D721Med (cell line): Measurements from ENCODE around the gene CA10.

Experiments used
- DNase-seq: peaks from one replicate; pipeline ENCODE4 v3.0.0; 2011; ENCODE audit warnings: low spot score; ENCODE audit not compliant: insufficient read length
- FAIRE-seq: peaks from 2 replicates; lab custom pipeline; 2011; peaks lifted over from hg19 to GRCh38; lab: Jason Lieb, UNC
- CTCF ChIP-seq: IDR thresholded peaks from 2 replicates; pipeline ENCODE4 v1.5.1; 2012; ENCODE audit warnings: mild to moderate bottlenecking, control low read depth; ENCODE audit not compliant: insufficient read depth; ENCODE audit errors: missing control alignments

The CA10 gene

GRCh38 chr17:52155301-52155700, 3.2 kb downstream of the CA10 start:
- FAIRE-seq (no peak), DNase-seq (no peak)
- no peak for TF ChIP-seq CTCF

- FAIRE-seq (no peak), DNase-seq (no peak)
- no peak for TF ChIP-seq CTCF
Observed at GRCh38 chr17:52154466-52154865, 4.0 kb downstream of the CA10 start.

- DNase-seq = no peak
- TF ChIP-seq CTCF = no peak
- FAIRE-seq = no peak
Observed at GRCh38 chr17:52150935-52151334, 7.6 kb downstream of the CA10 start.

GRCh38 chr17:52149626-52150025, 8.9 kb downstream of the CA10 start:
- no peak for FAIRE-seq

GRCh38 chr17:52148969-52149351, 9.6 kb downstream of the CA10 start:
- TF ChIP-seq CTCF = no peak
- DNase-seq (no peak), FAIRE-seq (no peak)

More at GRCh38 chr17:52149626-52150025, 8.9 kb downstream of the CA10 start:
- DNase-seq = no peak
- no peak for TF ChIP-seq CTCF

GRCh38 chr17:52148288-52148968, 10.1 kb downstream of the CA10 start:
- FAIRE-seq = peak; percentile 21
- TF ChIP-seq CTCF = no peak
- DNase-seq = no peak

- FAIRE-seq (no peak), DNase-seq (no peak)
- no peak for TF ChIP-seq CTCF
Observed at GRCh38 chr17:52147872-52148271, 10.6 kb downstream of the CA10 start.
